ENCODE results near the gene ADAMTSL2. TPM values are rescaled to one million over a fixed set of nuclear protein-coding genes. Genes with fewer than 3 reads are reported as not detected.
A peak's percentile ranks its signal among the peaks of the same experiment; 100 is the strongest.

The ADAMTSL2 gene
- total and polyA plus RNA-seq, 4 donors: 1.8 to 18.2 (median 7.7) TPM

DNA sequence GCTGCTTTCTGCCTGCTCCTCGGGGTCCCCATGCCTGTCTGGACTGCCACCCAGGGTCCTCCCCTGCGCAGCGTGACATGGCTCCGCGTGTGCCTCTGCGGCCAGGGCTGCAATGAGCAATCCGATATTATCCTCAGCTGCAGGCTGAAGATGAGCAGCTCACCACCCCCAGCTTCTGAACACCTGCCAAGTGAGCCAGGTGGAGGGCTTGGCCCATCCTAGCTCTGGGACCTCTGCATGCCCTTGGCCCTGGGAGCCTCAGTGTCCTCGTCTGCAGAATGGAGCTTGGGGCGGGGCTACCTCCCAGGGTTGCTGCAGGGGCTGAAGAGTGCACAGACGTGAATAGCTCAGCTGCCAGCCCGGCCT lies 5.6 kb upstream of the ADAMTSL2 start:
- Histone ChIP-seq H3K9me3 (ENCODE audit: control insufficient read depth in 4 of 4, low read length in 3 of 4) (no peaks in the 10 kb centered on the region), H3K9ac (ENCODE audit: low read depth in 1 of 2, low read length in 2 of 2) (peak overlapping the region in 1 of 2 donors; percentile 27), H3K27ac (ENCODE audit: low read depth in 1 of 2, low read length in 2 of 2) (no peak overlapping the region), H3K4me3 (ENCODE audit: low read depth in 1 of 3, low read length in 3 of 3) (no peak overlapping the region), H3K36me3 (ENCODE audit: control insufficient read depth in 4 of 4, insufficient read depth in 3 of 4, low read depth in 1 of 4, low read length in 3 of 4) (no peaks in the 10 kb centered on the region), H3K27me3 (ENCODE audit: control insufficient read depth in 4 of 4, insufficient read depth in 4 of 4, low read length in 3 of 4) (no peaks in the 10 kb centered on the region), H3K4me1 (ENCODE audit: control insufficient read depth in 4 of 4, insufficient read depth in 4 of 4, low read length in 3 of 4) (peaks cover 0 to 43% (median 27%) of the 10 kb centered on the region in 4 donors)
- DNase-seq (ENCODE audit: low spot score): no peak
- 86% methylated on average over 11 of the region's 11 CpGs for WGBS
- no peak for TF ChIP-seq NR2F2 (IDR thresholded peaks at IDR 0.05)
- TF ChIP-seq SP1 (IDR thresholded peaks at IDR 0.05): no peak
- no peak for TF ChIP-seq GABPA (IDR thresholded peaks at IDR 0.05 in 1 of 2, conservative IDR thresholded peaks at IDR 0.05 in 1 of 2)
- TF ChIP-seq, protein P1, sequence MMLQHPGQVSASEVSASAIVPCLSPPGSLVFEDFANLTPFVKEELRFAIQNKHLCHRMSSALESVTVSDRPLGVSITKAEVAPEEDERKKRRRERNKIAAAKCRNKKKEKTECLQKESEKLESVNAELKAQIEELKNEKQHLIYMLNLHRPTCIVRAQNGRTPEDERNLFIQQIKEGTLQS (IDR thresholded peaks at IDR 0.05): no peak
- TF ChIP-seq JUND (IDR thresholded peaks at IDR 0.05): no peak
- TF ChIP-seq, protein P2, sequence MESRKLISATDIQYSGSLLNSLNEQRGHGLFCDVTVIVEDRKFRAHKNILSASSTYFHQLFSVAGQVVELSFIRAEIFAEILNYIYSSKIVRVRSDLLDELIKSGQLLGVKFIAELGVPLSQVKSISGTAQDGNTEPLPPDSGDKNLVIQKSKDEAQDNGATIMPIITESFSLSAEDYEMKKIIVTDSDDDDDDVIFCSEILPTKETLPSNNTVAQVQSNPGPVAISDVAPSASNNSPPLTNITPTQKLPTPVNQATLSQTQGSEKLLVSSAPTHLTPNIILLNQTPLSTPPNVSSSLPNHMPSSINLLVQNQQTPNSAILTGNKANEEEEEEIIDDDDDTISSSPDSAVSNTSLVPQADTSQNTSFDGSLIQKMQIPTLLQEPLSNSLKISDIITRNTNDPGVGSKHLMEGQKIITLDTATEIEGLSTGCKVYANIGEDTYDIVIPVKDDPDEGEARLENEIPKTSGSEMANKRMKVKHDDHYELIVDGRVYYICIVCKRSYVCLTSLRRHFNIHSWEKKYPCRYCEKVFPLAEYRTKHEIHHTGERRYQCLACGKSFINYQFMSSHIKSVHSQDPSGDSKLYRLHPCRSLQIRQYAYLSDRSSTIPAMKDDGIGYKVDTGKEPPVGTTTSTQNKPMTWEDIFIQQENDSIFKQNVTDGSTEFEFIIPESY (IDR thresholded peaks at IDR 0.05): no peak
- no peak for TF ChIP-seq RXRA (IDR thresholded peaks at IDR 0.05)
- TF ChIP-seq RAD21 (IDR thresholded peaks at IDR 0.05): no peak
- TF ChIP-seq, protein P3, sequence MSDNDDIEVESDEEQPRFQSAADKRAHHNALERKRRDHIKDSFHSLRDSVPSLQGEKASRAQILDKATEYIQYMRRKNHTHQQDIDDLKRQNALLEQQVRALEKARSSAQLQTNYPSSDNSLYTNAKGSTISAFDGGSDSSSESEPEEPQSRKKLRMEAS (IDR thresholded peaks at IDR 0.05): no peak
- TF ChIP-seq EGR1 (IDR thresholded peaks at IDR 0.05; ENCODE audit: low read depth in 2 of 2): no peak
- TF ChIP-seq, protein P4, sequence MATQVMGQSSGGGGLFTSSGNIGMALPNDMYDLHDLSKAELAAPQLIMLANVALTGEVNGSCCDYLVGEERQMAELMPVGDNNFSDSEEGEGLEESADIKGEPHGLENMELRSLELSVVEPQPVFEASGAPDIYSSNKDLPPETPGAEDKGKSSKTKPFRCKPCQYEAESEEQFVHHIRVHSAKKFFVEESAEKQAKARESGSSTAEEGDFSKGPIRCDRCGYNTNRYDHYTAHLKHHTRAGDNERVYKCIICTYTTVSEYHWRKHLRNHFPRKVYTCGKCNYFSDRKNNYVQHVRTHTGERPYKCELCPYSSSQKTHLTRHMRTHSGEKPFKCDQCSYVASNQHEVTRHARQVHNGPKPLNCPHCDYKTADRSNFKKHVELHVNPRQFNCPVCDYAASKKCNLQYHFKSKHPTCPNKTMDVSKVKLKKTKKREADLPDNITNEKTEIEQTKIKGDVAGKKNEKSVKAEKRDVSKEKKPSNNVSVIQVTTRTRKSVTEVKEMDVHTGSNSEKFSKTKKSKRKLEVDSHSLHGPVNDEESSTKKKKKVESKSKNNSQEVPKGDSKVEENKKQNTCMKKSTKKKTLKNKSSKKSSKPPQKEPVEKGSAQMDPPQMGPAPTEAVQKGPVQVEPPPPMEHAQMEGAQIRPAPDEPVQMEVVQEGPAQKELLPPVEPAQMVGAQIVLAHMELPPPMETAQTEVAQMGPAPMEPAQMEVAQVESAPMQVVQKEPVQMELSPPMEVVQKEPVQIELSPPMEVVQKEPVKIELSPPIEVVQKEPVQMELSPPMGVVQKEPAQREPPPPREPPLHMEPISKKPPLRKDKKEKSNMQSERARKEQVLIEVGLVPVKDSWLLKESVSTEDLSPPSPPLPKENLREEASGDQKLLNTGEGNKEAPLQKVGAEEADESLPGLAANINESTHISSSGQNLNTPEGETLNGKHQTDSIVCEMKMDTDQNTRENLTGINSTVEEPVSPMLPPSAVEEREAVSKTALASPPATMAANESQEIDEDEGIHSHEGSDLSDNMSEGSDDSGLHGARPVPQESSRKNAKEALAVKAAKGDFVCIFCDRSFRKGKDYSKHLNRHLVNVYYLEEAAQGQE (IDR thresholded peaks at IDR 0.05): no peak
- TF ChIP-seq TAF1 (conservative IDR thresholded peaks at IDR 0.05): no peak
- TF ChIP-seq FOXA2 (IDR thresholded peaks at IDR 0.05): no peak
- no peak for TF ChIP-seq YY1 (IDR thresholded peaks at IDR 0.05)
- no peak for TF ChIP-seq FOXA1 (IDR thresholded peaks at IDR 0.05)
- no peak for TF ChIP-seq HNF4A (conservative IDR thresholded peaks at IDR 0.05)

DNA sequence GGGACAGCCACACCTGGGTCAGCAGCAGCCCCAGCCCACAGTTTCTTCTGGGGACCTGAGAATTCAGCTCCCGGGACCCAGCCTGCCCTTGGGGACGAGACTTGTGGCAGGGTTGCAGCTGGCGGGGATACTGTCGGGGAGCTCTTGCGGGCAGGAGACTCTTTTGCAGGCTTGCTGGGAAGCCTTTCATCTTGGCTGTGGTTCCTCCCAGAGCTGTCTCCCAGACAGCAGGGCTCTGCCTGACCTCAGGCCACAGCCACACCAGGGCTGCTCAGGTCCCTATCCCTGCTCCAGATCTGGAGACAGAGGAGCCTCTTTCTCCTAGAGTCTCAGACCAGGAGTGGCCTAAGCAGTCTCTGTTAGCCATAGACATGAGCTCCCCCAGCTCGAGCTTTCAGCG lies 5.0 kb upstream of the ADAMTSL2 start:
- 89% methylated on average over 7 of the region's 7 CpGs for WGBS
- no peak overlapping the region for H3K4me3 ChIP-seq (ENCODE audit: low read depth in 1 of 3, low read length in 3 of 3)
- no peaks in the 10 kb centered on the region for H3K27me3 ChIP-seq (ENCODE audit: control insufficient read depth in 4 of 4, insufficient read depth in 4 of 4, low read length in 3 of 4)
- peaks cover 2 to 48% (median 32%) of the 10 kb centered on the region in 4 donors for H3K4me1 ChIP-seq (ENCODE audit: control insufficient read depth in 4 of 4, insufficient read depth in 4 of 4, low read length in 3 of 4)
- DNase-seq (ENCODE audit: low spot score): no peak
- H3K9ac ChIP-seq (ENCODE audit: low read depth in 1 of 2, low read length in 2 of 2): peak overlapping the region in 1 of 2 donors; percentile 27
- H3K36me3 ChIP-seq (ENCODE audit: control insufficient read depth in 4 of 4, insufficient read depth in 3 of 4, low read depth in 1 of 4, low read length in 3 of 4): no peaks in the 10 kb centered on the region
- no peaks in the 10 kb centered on the region for H3K9me3 ChIP-seq (ENCODE audit: control insufficient read depth in 4 of 4, low read length in 3 of 4)
- TF ChIP-seq FOXA1 (IDR thresholded peaks at IDR 0.05) (no peak), YY1 (IDR thresholded peaks at IDR 0.05) (no peak), HNF4A (conservative IDR thresholded peaks at IDR 0.05) (no peak), JUND (IDR thresholded peaks at IDR 0.05) (no peak), SP1 (IDR thresholded peaks at IDR 0.05) (no peak), TAF1 (conservative IDR thresholded peaks at IDR 0.05) (no peak), HNF4G (IDR thresholded peaks at IDR 0.05) (no peak), RAD21 (IDR thresholded peaks at IDR 0.05) (no peak)
- TF ChIP-seq, protein P2 (IDR thresholded peaks at IDR 0.05): no peak
- no peak overlapping the region for H3K27ac ChIP-seq (ENCODE audit: low read depth in 1 of 2, low read length in 2 of 2)
